PFSK-1 (cell line): ENCODE data around the gene RHBDL3.

Experiments
- FOXP2 ChIP-seq: optimal IDR thresholded peaks from 2 replicates; pipeline ENCODE3; 2011; ENCODE audit warnings: borderline replicate concordance, control low read depth, inconsistent platforms; ENCODE audit not compliant: insufficient read depth; ENCODE audit errors: extremely low read length, extremely low read depth
- POLR2AphosphoS5 ChIP-seq: IDR thresholded peaks from 2 replicates; pipeline ENCODE4 v1.6.1; 2012; ENCODE audit warnings: low read depth, mild to moderate bottlenecking, control low read depth, low read length, moderate library complexity
- REST ChIP-seq, 2 experiments: IDR thresholded peaks; 2 replicates each; pipeline versions ENCODE4 v1.6.1 to v1.8.0; 2011 to 2012; ENCODE audit warnings: low read depth in 2 of 2, low read length in 2 of 2, control low read depth in 1 of 2, inconsistent platforms in 1 of 2, mild to moderate bottlenecking in 1 of 2, moderate library complexity in 1 of 2; ENCODE audit not compliant: insufficient read depth in 1 of 2
- SIN3A ChIP-seq: IDR thresholded peaks from 2 replicates; pipeline ENCODE4 v1.6.1; 2012; ENCODE audit warnings: mild to moderate bottlenecking, low read length, moderate library complexity, borderline replicate concordance; ENCODE audit not compliant: insufficient read depth
- TAF1 ChIP-seq: IDR thresholded peaks from 2 replicates; pipeline ENCODE4 v1.6.1; 2012; ENCODE audit warnings: low read length, control low read depth, borderline replicate concordance; ENCODE audit not compliant: insufficient read depth

GRCh38 chr17:32311028-32311536 lies 45.5 kb downstream of the RHBDL3 start:
- TF ChIP-seq TAF1 (no peak), REST (IDR thresholded peaks at IDR 0.05; ENCODE audit: insufficient read depth in 1 of 2, low read depth in 2 of 2, low read length in 2 of 2) (no peak), POLR2AphosphoS5 (no peak), FOXP2 (no peak), SIN3A (no peak)
